H9 (cell line): ENCODE measurements around the gene SERPINE1. TPM values are rescaled to one million over a fixed set of nuclear protein-coding genes. Genes with fewer than 3 reads are reported as not detected.

ENCODE experiments used
- DNase-seq: peaks from one replicate; pipeline ENCODE4 v3.0.0-alpha.2; 2017
- H2AFZ ChIP-seq: one replicate; pipeline ENCODE4 v1.6.1; 2013; ENCODE audit warnings: mild to moderate bottlenecking, low read length, control low read depth, moderate library complexity
- H2AK5ac ChIP-seq: 2 replicates; pipeline ENCODE4 v1.6.1; 2013; ENCODE audit warnings: low read length, control low read depth, mixed read lengths; ENCODE audit not compliant: insufficient read length
- H2BK120ac ChIP-seq: one replicate; pipeline ENCODE4 v1.6.1; 2013; ENCODE audit warnings: low read depth, mild to moderate bottlenecking, low read length, control low read depth, inconsistent platforms; ENCODE audit not compliant: poor library complexity, severe bottlenecking
- H2BK12ac ChIP-seq: 2 replicates; pipeline ENCODE4 v1.6.1; 2013; ENCODE audit warnings: low read length, control low read depth, mixed read lengths, low read depth; ENCODE audit not compliant: insufficient read length
- H2BK15ac ChIP-seq: 2 replicates; pipeline ENCODE4 v1.6.1; 2013; ENCODE audit warnings: low read depth, low read length, control low read depth
- H2BK20ac ChIP-seq: one replicate; pipeline ENCODE4 v1.6.1; 2013; ENCODE audit warnings: low read depth, mild to moderate bottlenecking, low read length, control low read depth, inconsistent platforms; ENCODE audit not compliant: poor library complexity, severe bottlenecking
- H2BK5ac ChIP-seq: 2 replicates; pipeline ENCODE4 v1.6.1; 2013; ENCODE audit warnings: low read length, control low read depth, mixed read lengths; ENCODE audit not compliant: insufficient read length
- H3K14ac ChIP-seq: 2 replicates; pipeline ENCODE4 v1.6.1; 2013; ENCODE audit warnings: low read length, control low read depth; ENCODE audit not compliant: insufficient read depth
- H3K18ac ChIP-seq: 2 replicates; pipeline ENCODE4 v1.6.1; 2013; ENCODE audit warnings: low read depth, mild to moderate bottlenecking, mixed read lengths, low read length, control low read depth; ENCODE audit not compliant: insufficient read length
- H3K23ac ChIP-seq: 2 replicates; pipeline ENCODE4 v1.6.1; 2013; ENCODE audit warnings: low read length, control low read depth, mixed read lengths, low read depth; ENCODE audit not compliant: insufficient read length
- H3K23me2 ChIP-seq: 2 replicates; pipeline ENCODE4 v1.6.1; 2013; ENCODE audit warnings: low read depth, mild to moderate bottlenecking, mixed read lengths, low read length, control low read depth; ENCODE audit not compliant: insufficient read length, poor library complexity, severe bottlenecking
- H3K27ac ChIP-seq: 2 replicates; pipeline ENCODE4 v1.5.1; 2013; ENCODE audit warnings: low read length, control low read depth, mixed read lengths, low read depth; ENCODE audit not compliant: insufficient read length
- H3K27me3 ChIP-seq: 2 replicates; pipeline ENCODE4 v1.6.1; 2013; ENCODE audit warnings: low read length, control low read depth, inconsistent platforms; ENCODE audit not compliant: insufficient read depth
- H3K4ac ChIP-seq: 2 replicates; pipeline ENCODE4 v1.6.1; 2013; ENCODE audit warnings: low read depth, mild to moderate bottlenecking, control low read depth, inconsistent platforms, low read length, moderate library complexity
- H3K4me1 ChIP-seq: 2 replicates; pipeline ENCODE4 v1.6.1; 2013; ENCODE audit warnings: low read length, control low read depth, inconsistent platforms; ENCODE audit not compliant: insufficient read depth
- H3K4me2 ChIP-seq: 2 replicates; pipeline ENCODE4 v1.6.1; 2013; ENCODE audit warnings: low read length, control low read depth, mixed read lengths; ENCODE audit not compliant: insufficient read length, insufficient read depth
- H3K56ac ChIP-seq: 2 replicates; pipeline ENCODE4 v1.6.1; 2013; ENCODE audit warnings: low read depth, mild to moderate bottlenecking, mixed read lengths, low read length, control low read depth; ENCODE audit not compliant: insufficient read length
- H3K79me1 ChIP-seq: 2 replicates; pipeline ENCODE4 v1.6.1; 2013; ENCODE audit warnings: low read depth, mild to moderate bottlenecking, moderate library complexity, low read length, control low read depth, inconsistent platforms; ENCODE audit not compliant: insufficient read depth, poor library complexity, severe bottlenecking
- H3K79me2 ChIP-seq: 2 replicates; pipeline ENCODE4 v1.6.1; 2013; ENCODE audit warnings: low read length, control low read depth, inconsistent platforms; ENCODE audit not compliant: insufficient read depth
- H3K9ac ChIP-seq: 2 replicates; pipeline ENCODE4 v1.6.1; 2013; ENCODE audit warnings: low read length, control low read depth, mixed read lengths; ENCODE audit not compliant: insufficient read length; ENCODE audit errors: extremely low read depth
- H3K9me3 ChIP-seq: one replicate; pipeline ENCODE4 v1.6.1; 2013; ENCODE audit warnings: low read depth, low read length, inconsistent platforms; ENCODE audit not compliant: control insufficient read depth
- H3T11ph ChIP-seq: one replicate; pipeline ENCODE4 v1.6.1; 2013; ENCODE audit warnings: mild to moderate bottlenecking, low read length, control low read depth, inconsistent platforms
- H4K20me1 ChIP-seq: one replicate; pipeline ENCODE4 v1.6.1; 2013; ENCODE audit not compliant: control insufficient read depth, insufficient read length, insufficient read depth
- H4K5ac ChIP-seq: 2 replicates; pipeline ENCODE4 v1.6.1; 2013; ENCODE audit warnings: low read depth, mild to moderate bottlenecking, mixed read lengths, low read length, control low read depth; ENCODE audit not compliant: insufficient read length
- H4K8ac ChIP-seq: replicated peaks from 2 replicates; pipeline ENCODE4 v1.6.1; 2013; ENCODE audit warnings: low read length, control low read depth, mixed read lengths, low read depth; ENCODE audit not compliant: insufficient read length
- H4K91ac ChIP-seq: 2 replicates; pipeline ENCODE4 v1.6.1; 2013; ENCODE audit warnings: low read depth, mild to moderate bottlenecking, moderate library complexity, mixed read lengths, low read length, control low read depth; ENCODE audit not compliant: insufficient read length
- H3K27ac Mint-ChIP-seq, 3 experiments: 2 replicates in 2 of 3; 3 replicates in 1 of 3; pipeline ENCODE4 v1.8.0; 2020 to 2021; ENCODE audit warnings: mixed read lengths in 3 of 3, mild to moderate bottlenecking in 1 of 3, moderate library complexity in 1 of 3
- H3K27me3 Mint-ChIP-seq: 2 replicates; pipeline ENCODE4 v1.8.0; 2021; ENCODE audit warnings: low read depth, mild to moderate bottlenecking, moderate library complexity, mixed read lengths
- H3K36me3 Mint-ChIP-seq, 3 experiments: 2 replicates in 2 of 3; 3 replicates in 1 of 3; pipeline ENCODE4 v1.8.0; 2020 to 2021; ENCODE audit warnings: low read depth in 3 of 3, mixed read lengths in 3 of 3; ENCODE audit not compliant: insufficient read depth in 1 of 3
- H3K4me1 Mint-ChIP-seq, 2 experiments: 2 replicates each; pipeline ENCODE4 v1.8.0; 2020; ENCODE audit warnings: mixed read lengths in 2 of 2
- H3K4me3 Mint-ChIP-seq, 2 experiments: 2 replicates in 1 of 2; 3 replicates in 1 of 2; pipeline ENCODE4 v1.8.0; 2020 to 2021; ENCODE audit warnings: mild to moderate bottlenecking in 2 of 2, mixed read lengths in 2 of 2, moderate library complexity in 1 of 2
- H3K9me3 Mint-ChIP-seq, 2 experiments: 2 replicates in 1 of 2; 3 replicates in 1 of 2; pipeline ENCODE4 v1.8.0; 2020; ENCODE audit warnings: mild to moderate bottlenecking in 2 of 2, mixed read lengths in 2 of 2, moderate library complexity in 1 of 2
- CTCF ChIP-seq: fragments of 200-600 bp; sonication (generic); conservative IDR thresholded peaks from 3 replicates; pipeline ENCODE4 v1.8.0; 2021; ENCODE audit warnings: antibody characterized with exemption, mild to moderate bottlenecking
- WGBS: extraction: QIAGEN DNeasy Blood & Tissue Kit; methylation state at CpG from one replicate; pipeline ENCODE4 v1.1.7; 2013; ENCODE audit warnings: missing lambda C conversion rate, low lambda C conversion rate, mixed read lengths; ENCODE audit not compliant: insufficient read length; ENCODE audit errors: extremely low coverage; 5-methylcytosine and 5-hydroxymethylcytosine counted together
- total RNA-seq: library from RNA; stranded (reverse); gene quantifications from 2 replicates; pipeline ENCODE4 v1.2.1, GENCODE V29; 2021

Gene SERPINE1
- total RNA-seq, 1 experiment from 2014 or later: 11.5 TPM

GRCh38 chr7:101084865-101085161 lies 42.1 kb upstream of the SERPINE1 start:
- DNase-seq: no peak
- no peaks in the 10 kb centered on the region; a peak in 1 of 5 replicates for H3K9me3 Mint-ChIP-seq
- no peak overlapping the region for H2BK120ac ChIP-seq
- no peaks in the 10 kb centered on the region for H3K9me3 ChIP-seq
- peaks cover 3% of the 10 kb centered on the region for H3K79me1 ChIP-seq
- H3K18ac ChIP-seq: no peak overlapping the region
- H4K8ac ChIP-seq: no peak overlapping the region
- no peak overlapping the region for H3K14ac ChIP-seq
- H3K4me1 Mint-ChIP-seq: peaks cover 10 to 12% of the 10 kb centered on the region in 2 experiments
- H3K27me3 ChIP-seq: no peaks in the 10 kb centered on the region
- H2BK20ac ChIP-seq: no peak overlapping the region
- no peak overlapping the region for H2AFZ ChIP-seq
- no peak overlapping the region for H2AK5ac ChIP-seq
- no peak overlapping the region for H3T11ph ChIP-seq
- WGBS: no CpG with 5 or more reads among the region's 5 CpGs
- no peaks in the 10 kb centered on the region for H3K27me3 Mint-ChIP-seq
- H3K4me1 ChIP-seq: peaks cover 4% of the 10 kb centered on the region; the same call in 1 of the 2 replicates
- no peak overlapping the region for H3K27ac ChIP-seq
- peaks cover 4% of the 10 kb centered on the region; the same call in 1 of the 2 replicates for H3K79me2 ChIP-seq
- no peak overlapping the region for H4K5ac ChIP-seq
- H4K91ac ChIP-seq: no peak overlapping the region
- H2BK5ac ChIP-seq: no peak overlapping the region
- H3K23ac ChIP-seq: no peak overlapping the region
- TF ChIP-seq CTCF: no peak
- peak overlapping the region; percentile 94 for H3K4me2 ChIP-seq
- no peak overlapping the region for H3K9ac ChIP-seq
- H2BK15ac ChIP-seq: no peak overlapping the region
- peaks cover 1 to 18% (median 6%) of the 10 kb centered on the region in 3 experiments; a peak in 4 of 7 replicates for H3K36me3 Mint-ChIP-seq
- H3K56ac ChIP-seq: no peak overlapping the region
- no peak overlapping the region for H2BK12ac ChIP-seq
- peaks cover 15% of the 10 kb centered on the region for H3K23me2 ChIP-seq
- peak overlapping the region; percentile 82 to 88 for H3K4me3 Mint-ChIP-seq
- H4K20me1 ChIP-seq: no peaks in the 10 kb centered on the region
- peak overlapping the region; percentile 28 to 97 (median 31); a peak in 3 of 7 replicates for H3K27ac Mint-ChIP-seq
- H3K4ac ChIP-seq: no peak overlapping the region
